Uterus (tissue), 2 donors: ENCODE results near the gene PCGF2.

ENCODE experiments used
- CTCF ChIP-seq, 4 experiments: fragments of 200-600 bp in 2 of 4; fragments of 450-650 bp in 2 of 4; sonication (generic) in 2 of 4; IDR thresholded peaks; one replicate each; pipeline ENCODE4 v1.5.1; 2016 to 2019; ENCODE audit warnings: antibody characterized with exemption in 4 of 4, mild to moderate bottlenecking in 2 of 4, moderate library complexity in 1 of 4
- POLR2A ChIP-seq, 2 donors: fragments of 450-650 bp; IDR thresholded peaks; one replicate each; pipeline ENCODE4 v1.6.1; 2016; ENCODE audit warnings: antibody characterized with exemption in 2 of 2, mild to moderate bottlenecking in 1 of 2, moderate library complexity in 1 of 2

GRCh38 chr17:38697061-38697820 lies 50.9 kb downstream of the PCGF2 start:
- no peak for TF ChIP-seq CTCF (IDR thresholded peaks at IDR 0.05)
- no peak for TF ChIP-seq POLR2A (IDR thresholded peaks at IDR 0.05)
